ENCODE data around the gene ZNF302. TPM values are rescaled to one million over a fixed set of nuclear protein-coding genes. Genes with fewer than 3 reads are reported as not detected.
"Not testable (repeated sequence)": the region's sequence is repeated elsewhere in the genome, so short reads cannot be mapped to it uniquely, and the experiment has no call there.

Gene ZNF302
- total RNA-seq, 1 experiment from 2014 or later: 19.5 TPM

DNA sequence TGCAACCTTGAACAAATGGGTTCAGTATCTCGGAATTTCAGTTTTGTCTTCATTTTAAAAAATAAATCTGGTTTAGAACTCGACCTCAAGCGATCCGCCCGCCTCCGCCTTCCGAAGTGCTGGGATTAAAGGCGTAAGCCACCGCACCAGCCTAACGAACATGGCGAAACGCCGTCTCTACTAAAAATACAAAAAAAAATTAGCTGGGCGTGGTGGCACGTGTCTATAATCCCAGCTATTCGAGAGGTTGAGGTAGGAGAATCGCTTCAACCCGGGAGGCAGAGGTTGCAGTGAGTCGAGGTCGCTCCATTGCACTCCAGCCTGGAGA lies 571 bp downstream of the ZNF302 start:
- Histone ChIP-seq H3K36me3 (ENCODE audit: low read depth) (peaks cover 46% of the 10 kb centered on the region), H3F3A (ENCODE audit: insufficient read depth, low read depth) (peaks cover 12% of the 10 kb centered on the region), H3K4me3 (peak overlapping the region; percentile 93), H3K79me2 (ENCODE audit: low read depth) (no peaks in the 10 kb centered on the region; the same call in 1 of the 2 replicates), H3K27ac (peak overlapping the region; percentile 80), H2AFZ (peak overlapping the region; percentile 99), H3K9me2 (ENCODE audit: insufficient read depth) (no peaks in the 10 kb centered on the region), H3K27me3 (ENCODE audit: insufficient read depth, low read depth) (no peaks in the 10 kb centered on the region), H4K20me1 (ENCODE audit: insufficient read depth) (no peaks in the 10 kb centered on the region), H3K4me1 (replicated peaks; ENCODE audit: insufficient read depth) (peaks cover 16% of the 10 kb centered on the region), H3K9me3 (ENCODE audit: insufficient read depth, low read depth) (peaks cover 45% of the 10 kb centered on the region), H3K4me2 (peak overlapping the region; percentile 99)
- DNase-seq: no peak
- CTCF ChIA-PET: no interaction called here
- no peak for TF ChIP-seq EZH2 (IDR thresholded peaks at IDR 0.05; ENCODE audit: low read depth)
- no peak for TF ChIP-seq CTCF (conservative IDR thresholded peaks at IDR 0.05)
- POLR2A ChIA-PET (ENCODE audit: unreplicated experiment): interaction anchor here (0.6 kb wide), 2 partner anchors 58 to 1844 kb away, joined by 3 read pairs; no protein-coding TSS in a partner anchor
- TSS peak; percentile 42 for BruUV-seq (replicated peaks)
- intact Hi-C loops (cut with micrococcal nuclease; ENCODE audit: unreplicated experiment): no loop called here

- intact Hi-C loops (cut with micrococcal nuclease; ENCODE audit: unreplicated experiment): no loop called here
Observed at GRCh38 chr19:34678421-34678820, 943 bp downstream of the ZNF302 start.

GRCh38 chr19:34681478-34681877 lies 4.0 kb downstream of the ZNF302 start:
- Histone ChIP-seq H3K79me2 (ENCODE audit: low read depth) (no peaks in the 10 kb centered on the region; the same call in 1 of the 2 replicates), H2AFZ (no peak overlapping the region), H3K4me1 (replicated peaks; ENCODE audit: insufficient read depth) (peaks cover 10% of the 10 kb centered on the region), H4K20me1 (ENCODE audit: insufficient read depth) (no peaks in the 10 kb centered on the region), H3K9me2 (ENCODE audit: insufficient read depth) (no peaks in the 10 kb centered on the region), H3F3A (ENCODE audit: insufficient read depth, low read depth) (peaks cover 16% of the 10 kb centered on the region), H3K27me3 (ENCODE audit: insufficient read depth, low read depth) (no peaks in the 10 kb centered on the region), H3K4me3 (no peak overlapping the region), H3K27ac (no peak overlapping the region), H3K36me3 (ENCODE audit: low read depth) (peaks cover 62% of the 10 kb centered on the region), H3K4me2 (no peak overlapping the region), H3K9me3 (ENCODE audit: insufficient read depth, low read depth) (peaks cover 66% of the 10 kb centered on the region)
- TF ChIP-seq EZH2 (IDR thresholded peaks at IDR 0.05; ENCODE audit: low read depth): no peak
- TF ChIP-seq CTCF (conservative IDR thresholded peaks at IDR 0.05): no peak
- no peak for DNase-seq
- intact Hi-C loops (cut with micrococcal nuclease; ENCODE audit: unreplicated experiment): no loop called here
- BruUV-seq (replicated peaks): no TSS peak
- POLR2A ChIA-PET (ENCODE audit: unreplicated experiment): no interaction called here
- CTCF ChIA-PET: no interaction called here

More at GRCh38 chr19:34678421-34678820, 943 bp downstream of the ZNF302 start:
- Histone ChIP-seq H3K27me3 (ENCODE audit: insufficient read depth, low read depth) (no peaks in the 10 kb centered on the region), H3F3A (ENCODE audit: insufficient read depth, low read depth) (peaks cover 14% of the 10 kb centered on the region), H3K4me3 (peak overlapping the region; percentile 93), H2AFZ (peak overlapping the region; percentile 99; the same call in 1 of the 2 replicates), H3K9me3 (ENCODE audit: insufficient read depth, low read depth) (peaks cover 47% of the 10 kb centered on the region), H3K79me2 (ENCODE audit: low read depth) (no peaks in the 10 kb centered on the region; the same call in 1 of the 2 replicates), H3K9me2 (ENCODE audit: insufficient read depth) (no peaks in the 10 kb centered on the region), H3K27ac (peak overlapping the region; percentile 80; the same call in 1 of the 2 replicates), H3K36me3 (ENCODE audit: low read depth) (peaks cover 50% of the 10 kb centered on the region), H3K4me1 (replicated peaks; ENCODE audit: insufficient read depth) (peaks cover 16% of the 10 kb centered on the region), H4K20me1 (ENCODE audit: insufficient read depth) (no peaks in the 10 kb centered on the region), H3K4me2 (peak overlapping the region; percentile 99)
- POLR2A ChIA-PET (ENCODE audit: unreplicated experiment): no interaction called here
- no peak for DNase-seq
- TF ChIP-seq EZH2 (IDR thresholded peaks at IDR 0.05; ENCODE audit: low read depth) (no peak), CTCF (conservative IDR thresholded peaks at IDR 0.05) (no peak)
- CTCF ChIA-PET: no interaction called here
- no TSS peak for BruUV-seq (replicated peaks)

DNA sequence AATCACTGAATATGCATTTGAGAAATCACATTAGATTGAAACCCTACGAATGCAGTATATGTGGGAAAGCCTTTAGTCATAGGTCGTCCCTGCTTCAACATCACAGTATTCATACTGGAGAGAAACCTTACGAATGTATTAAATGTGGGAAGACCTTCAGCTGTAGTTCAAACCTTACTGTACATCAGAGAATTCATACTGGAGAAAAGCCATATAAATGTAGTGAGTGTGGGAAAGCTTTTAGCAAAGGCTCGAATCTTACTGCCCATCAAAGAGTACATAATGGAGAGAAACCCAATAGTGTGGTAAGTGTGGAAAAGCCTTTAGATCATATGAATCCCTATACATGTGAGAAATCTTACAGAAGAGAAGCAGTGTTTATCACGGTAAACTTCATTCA lies 7.8 kb downstream of the ZNF302 start:
- intact Hi-C loops (cut with micrococcal nuclease; ENCODE audit: unreplicated experiment); CTCF ChIA-PET: not testable (repeated sequence)

More for the DNA sequence above, 7.8 kb downstream of the ZNF302 start:
- H3K79me2 ChIP-seq (ENCODE audit: low read depth); H3K4me3 ChIP-seq; H3K4me1 ChIP-seq (replicated peaks; ENCODE audit: insufficient read depth); H3F3A ChIP-seq (ENCODE audit: insufficient read depth, low read depth); H3K9me2 ChIP-seq (ENCODE audit: insufficient read depth); H4K20me1 ChIP-seq (ENCODE audit: insufficient read depth); DNase-seq; H3K27me3 ChIP-seq (ENCODE audit: insufficient read depth, low read depth); H3K4me2 ChIP-seq; BruUV-seq (replicated peaks); POLR2A ChIA-PET (ENCODE audit: unreplicated experiment); H2AFZ ChIP-seq; H3K27ac ChIP-seq: not testable (repeated sequence)
- H3K9me3 ChIP-seq (ENCODE audit: insufficient read depth, low read depth): peaks cover 59% of the 10 kb centered on the region
- H3K36me3 ChIP-seq (ENCODE audit: low read depth): peaks cover 41% of the 10 kb centered on the region
